Measurements from ENCODE around the gene LTB4R2.

Gene LTB4R2

GRCh38 chr14:24309538-24310264 is at the start of gene LTB4R2:
TSS of gene LTB4R2 (plus strand) at chr14:24310140. CDS start at chr14:24310665, 525 bp downstream.
- no peak within 1 kb of the TSS for H3K4me3 ChIP-seq (ENCODE audit: low read depth, low read length)

GRCh38 chr14:24260780-24261157 is 49.2 kb upstream of the LTB4R2 start:
- H3K4me3 ChIP-seq (ENCODE audit: low read depth, low read length) = no peak overlapping the region

GRCh38 chr14:24261256-24261968 is 48.5 kb upstream of the LTB4R2 start:
- no peak overlapping the region for H3K4me3 ChIP-seq (ENCODE audit: low read depth, low read length)

GRCh38 chr14:24261969-24262327 is 48.0 kb upstream of the LTB4R2 start:
- H3K4me3 ChIP-seq (ENCODE audit: low read depth, low read length) = no peak overlapping the region

- H3K4me3 ChIP-seq (ENCODE audit: low read depth, low read length) = no peak within 1 kb of the TSS
Measured at GRCh38 chr14:24262821-24263733, 46.9 kb upstream of the LTB4R2 start, which contains the start of gene TGM1. TSS of gene TGM1 (minus strand) at chr14:24263177. CDS start at chr14:24262352, 825 bp downstream.

GRCh38 chr14:24263848-24264247 is 46.1 kb upstream of the LTB4R2 start:
- no peak overlapping the region for H3K4me3 ChIP-seq (ENCODE audit: low read depth, low read length)

GRCh38 chr14:24264298-24264697 is 45.6 kb upstream of the LTB4R2 start:
- no peak overlapping the region for H3K4me3 ChIP-seq (ENCODE audit: low read depth, low read length)

- no peak overlapping the region for H3K4me3 ChIP-seq (ENCODE audit: low read depth, low read length)
Measured at GRCh38 chr14:24266344-24267244, 43.3 kb upstream of the LTB4R2 start.

- no peak overlapping the region for H3K4me3 ChIP-seq (ENCODE audit: low read depth, low read length)
Measured at GRCh38 chr14:24267516-24267915, 42.4 kb upstream of the LTB4R2 start.

- H3K4me3 ChIP-seq (ENCODE audit: low read depth, low read length) = no peak overlapping the region
Measured at GRCh38 chr14:24268225-24268624, 41.7 kb upstream of the LTB4R2 start.

- H3K4me3 ChIP-seq (ENCODE audit: low read depth, low read length) = no peak overlapping the region
Measured at GRCh38 chr14:24269368-24269767, 40.6 kb upstream of the LTB4R2 start.

GRCh38 chr14:24269910-24270536 is 39.9 kb upstream of the LTB4R2 start:
- H3K4me3 ChIP-seq (ENCODE audit: low read depth, low read length) = no peak overlapping the region

GRCh38 chr14:24270537-24271133 is 39.3 kb upstream of the LTB4R2 start:
- H3K4me3 ChIP-seq (ENCODE audit: low read depth, low read length) = peak overlapping the region; percentile 84

- peak within 1 kb of the TSS; percentile 84 for H3K4me3 ChIP-seq (ENCODE audit: low read depth, low read length)
Measured at GRCh38 chr14:24271134-24271833, 38.7 kb upstream of the LTB4R2 start, which contains the start of gene RABGGTA. TSS of gene RABGGTA (minus strand) at chr14:24271597. CDS start at chr14:24271115, 482 bp downstream.

GRCh38 chr14:24271834-24272263 is 38.1 kb upstream of the LTB4R2 start:
- peak overlapping the region; percentile 84 for H3K4me3 ChIP-seq (ENCODE audit: low read depth, low read length)

- H3K4me3 ChIP-seq (ENCODE audit: low read depth, low read length) = no peak overlapping the region
Measured at GRCh38 chr14:24272467-24272866, 37.5 kb upstream of the LTB4R2 start.

- no peak overlapping the region for H3K4me3 ChIP-seq (ENCODE audit: low read depth, low read length)
Measured at GRCh38 chr14:24273422-24273998, 36.4 kb upstream of the LTB4R2 start.

GRCh38 chr14:24274101-24274543 is 35.8 kb upstream of the LTB4R2 start:
- H3K4me3 ChIP-seq (ENCODE audit: low read depth, low read length) = no peak overlapping the region
